Measurements from ENCODE around the gene CIC. TPM values are rescaled to one million over a fixed set of nuclear protein-coding genes. Genes with fewer than 3 reads are reported as not detected.

The CIC gene
- total and polyA plus RNA-seq, 3 experiments from 2014 or later = 2.7 to 60.4 (median 53.9) TPM

DNA sequence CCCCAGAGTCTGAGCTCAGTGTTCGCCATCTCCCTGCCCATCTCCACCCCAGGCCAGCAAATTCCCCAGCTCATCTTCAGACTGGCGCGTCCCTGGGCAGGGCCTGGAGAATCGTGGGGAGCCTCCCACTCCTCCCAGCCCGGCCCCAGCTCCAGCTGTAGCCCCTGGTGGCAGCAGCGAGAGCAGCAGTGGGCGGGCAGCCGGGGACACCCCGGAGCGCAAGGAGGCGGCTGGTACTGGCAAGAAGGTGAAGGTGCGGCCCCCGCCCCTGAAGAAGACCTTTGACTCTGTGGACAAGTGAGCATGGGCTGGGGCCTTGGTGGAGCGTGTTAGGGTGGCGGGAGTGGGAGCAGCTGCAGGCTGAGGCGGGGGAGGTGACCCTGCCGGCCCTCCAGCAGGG lies 24.5 kb downstream of the CIC start:
- no peak overlapping the region for H3K27ac ChIP-seq (ENCODE audit: low read depth, low read length)
- Mint-ChIP-seq H3K27ac (no peak overlapping the region), H3K27me3 (no peaks in the 10 kb centered on the region), H3K4me1 (peaks cover 5 to 13% (median 10%) of the 10 kb centered on the region in 3 donors), H3K9me3 (no peaks in the 10 kb centered on the region), H3K4me3 (no peak overlapping the region), H3K36me3 (peaks cover 0 to 65% (median 2%) of the 10 kb centered on the region in 3 donors)
- no peak overlapping the region for H3K4me3 ChIP-seq (ENCODE audit: low read length)
- no peak for DNase-seq
- ChIA-PET CTCF (interaction anchor here (0.6 to 2.2 kb wide), 4 partner anchors 12 to 182 kb away, joined by 3 to 6 read pairs (median 4); no protein-coding TSS in a partner anchor), POLR2A (no interaction called here)
- no peaks in the 10 kb centered on the region for H3K27me3 ChIP-seq (ENCODE audit: insufficient read depth, low read length, poor library complexity, severe bottlenecking)
- no peaks in the 10 kb centered on the region for H3K4me1 ChIP-seq (ENCODE audit: insufficient read depth, low read length)
- no peaks in the 10 kb centered on the region for H3K9me3 ChIP-seq (ENCODE audit: low read length)
- peaks cover 11% of the 10 kb centered on the region for H3K36me3 ChIP-seq (ENCODE audit: insufficient read depth, low read length)

DNA sequence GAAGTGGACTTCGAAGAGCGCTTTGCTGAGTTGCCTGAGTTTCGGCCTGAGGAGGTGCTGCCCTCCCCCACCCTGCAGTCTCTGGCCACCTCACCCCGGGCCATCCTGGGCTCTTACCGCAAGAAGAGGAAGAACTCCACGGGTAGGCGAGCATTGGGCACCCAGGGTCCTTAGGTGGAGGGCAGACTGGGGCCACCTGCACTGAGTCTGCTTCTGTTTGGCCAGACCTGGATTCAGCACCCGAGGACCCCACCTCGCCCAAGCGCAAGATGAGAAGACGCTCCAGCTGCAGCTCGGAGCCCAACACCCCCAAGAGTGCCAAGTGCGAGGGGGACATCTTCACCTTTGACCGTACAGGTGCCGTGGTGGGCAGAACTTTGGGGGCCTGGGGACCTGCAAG lies 24.9 kb downstream of the CIC start:
- H3K27me3 Mint-ChIP-seq = no peaks in the 10 kb centered on the region
- H3K4me3 Mint-ChIP-seq = no peak overlapping the region
- no peaks in the 10 kb centered on the region for H3K27me3 ChIP-seq (ENCODE audit: insufficient read depth, low read length, poor library complexity, severe bottlenecking)
- H3K9me3 ChIP-seq (ENCODE audit: low read length) = no peaks in the 10 kb centered on the region
- peaks cover 0 to 61% (median 2%) of the 10 kb centered on the region in 3 donors for H3K36me3 Mint-ChIP-seq
- CTCF ChIA-PET = interaction anchor here (0.6 to 2.9 kb wide), 5 partner anchors 12 to 183 kb away, joined by 3 to 16 read pairs (median 4); partner anchors contain the start of gene POU2F2
- no peaks in the 10 kb centered on the region for H3K4me1 ChIP-seq (ENCODE audit: insufficient read depth, low read length)
- DNase-seq = no peak
- H3K4me1 Mint-ChIP-seq = peaks cover 5 to 13% (median 10%) of the 10 kb centered on the region in 3 donors
- no peak overlapping the region for H3K27ac Mint-ChIP-seq
- H3K27ac ChIP-seq (ENCODE audit: low read depth, low read length) = no peak overlapping the region
- POLR2A ChIA-PET = interaction anchor here (0.7 kb wide), 1 partner anchor 126 kb away, joined by 4 read pairs; no protein-coding TSS in a partner anchor
- no peaks in the 10 kb centered on the region for H3K9me3 Mint-ChIP-seq
- no peak overlapping the region for H3K4me3 ChIP-seq (ENCODE audit: low read length)
- peaks cover 8% of the 10 kb centered on the region for H3K36me3 ChIP-seq (ENCODE audit: insufficient read depth, low read length)

GRCh38 chr19:42294471-42295137 lies 25.6 kb downstream of the CIC start:
- Histone ChIP-seq H3K9me3 (ENCODE audit: low read length) (no peaks in the 10 kb centered on the region), H3K36me3 (ENCODE audit: insufficient read depth, low read length) (peaks cover 4% of the 10 kb centered on the region), H3K27ac (ENCODE audit: low read depth, low read length) (no peak overlapping the region), H3K4me3 (ENCODE audit: low read length) (no peak overlapping the region), H3K27me3 (ENCODE audit: insufficient read depth, low read length, poor library complexity, severe bottlenecking) (no peaks in the 10 kb centered on the region), H3K4me1 (ENCODE audit: insufficient read depth, low read length) (no peaks in the 10 kb centered on the region)
- Mint-ChIP-seq H3K27ac (no peak overlapping the region), H3K4me1 (peaks cover 5 to 13% (median 10%) of the 10 kb centered on the region in 3 donors), H3K4me3 (peak overlapping the region in 2 of 7 donors; percentile 10 to 36), H3K9me3 (no peaks in the 10 kb centered on the region), H3K27me3 (no peaks in the 10 kb centered on the region), H3K36me3 (peaks cover 0 to 55% (median 2%) of the 10 kb centered on the region in 3 donors)
- ChIA-PET CTCF (interaction anchor here (1.0 to 2.9 kb wide), 3 partner anchors 14 to 162 kb away, joined by 3 to 16 read pairs (median 6); partner anchors contain the start of genes GSK3A and POU2F2), POLR2A (interaction anchor here (0.7 to 1.1 kb wide), 2 partner anchors 127 to 162 kb away, joined by 3 to 4 read pairs; partner anchors contain the start of gene POU2F2)
- no peak for DNase-seq

DNA sequence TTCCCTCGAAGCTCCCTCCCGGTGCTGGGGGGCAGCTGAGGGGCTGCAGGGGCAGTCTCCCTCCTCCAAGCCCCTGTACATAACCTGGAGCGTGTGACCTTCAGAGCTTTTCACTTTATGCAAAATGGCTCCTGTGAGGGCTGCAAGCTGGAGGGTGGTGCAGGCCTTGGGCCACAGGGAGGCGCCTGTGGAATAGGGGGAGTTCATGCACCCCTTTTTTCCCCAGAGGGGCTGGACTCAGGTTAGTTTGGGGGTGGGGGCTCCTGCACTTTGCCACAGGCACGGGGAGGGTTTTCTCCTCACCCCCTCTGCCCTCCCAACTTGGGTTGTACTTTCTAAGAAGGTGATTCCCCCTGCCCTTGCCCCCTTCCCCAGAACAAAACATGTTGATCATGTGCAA lies 26.3 kb downstream of the CIC start:
- Histone ChIP-seq H3K4me1 (ENCODE audit: insufficient read depth, low read length) (no peaks in the 10 kb centered on the region), H3K27ac (ENCODE audit: low read depth, low read length) (no peak overlapping the region), H3K9me3 (ENCODE audit: low read length) (no peaks in the 10 kb centered on the region), H3K4me3 (ENCODE audit: low read length) (no peak overlapping the region), H3K36me3 (ENCODE audit: insufficient read depth, low read length) (no peaks in the 10 kb centered on the region), H3K27me3 (ENCODE audit: insufficient read depth, low read length, poor library complexity, severe bottlenecking) (no peaks in the 10 kb centered on the region)
- Mint-ChIP-seq H3K27ac (peak overlapping the region in 4 of 8 donors; percentile 6 to 61 (median 44)), H3K9me3 (no peaks in the 10 kb centered on the region), H3K27me3 (no peaks in the 10 kb centered on the region), H3K36me3 (peaks cover 0 to 51% (median 2%) of the 10 kb centered on the region in 3 donors), H3K4me3 (no peak overlapping the region), H3K4me1 (peaks cover 5 to 16% (median 10%) of the 10 kb centered on the region in 3 donors)
- no peak for DNase-seq
- ChIA-PET POLR2A (interaction anchor here (1.1 kb wide), 1 partner anchor 163 kb away, joined by 3 read pairs; the partner anchor contains the start of gene POU2F2), CTCF (interaction anchor here (0.7 to 2.9 kb wide), 5 partner anchors 13 to 185 kb away, joined by 3 to 16 read pairs (median 5); partner anchors contain the start of genes GSK3A and POU2F2)

- peak overlapping the region in 5 of 8 donors; percentile 55 to 70 (median 61) for H3K27ac Mint-ChIP-seq
- H3K36me3 Mint-ChIP-seq = peaks cover 0 to 47% (median 2%) of the 10 kb centered on the region in 3 donors
- Histone ChIP-seq H3K4me1 (ENCODE audit: insufficient read depth, low read length) (no peaks in the 10 kb centered on the region), H3K27me3 (ENCODE audit: insufficient read depth, low read length, poor library complexity, severe bottlenecking) (no peaks in the 10 kb centered on the region), H3K4me3 (ENCODE audit: low read length) (no peak overlapping the region), H3K36me3 (ENCODE audit: insufficient read depth, low read length) (no peaks in the 10 kb centered on the region), H3K9me3 (ENCODE audit: low read length) (no peaks in the 10 kb centered on the region), H3K27ac (ENCODE audit: low read depth, low read length) (no peak overlapping the region)
- no peaks in the 10 kb centered on the region for H3K27me3 Mint-ChIP-seq
- H3K4me3 Mint-ChIP-seq = no peak overlapping the region
- ChIA-PET CTCF (interaction anchor here (0.6 to 2.9 kb wide), 20 partner anchors 10 to 193 kb away, joined by 3 to 16 read pairs (median 4); partner anchors contain the start of genes GSK3A and POU2F2), POLR2A (interaction anchor here (0.9 to 1.1 kb wide), 2 partner anchors 26 to 163 kb away, joined by 3 read pairs; partner anchors contain the start of gene POU2F2)
- DNase-seq = peak; percentile 77 to 92 (median 85)
- peaks cover 5 to 17% (median 10%) of the 10 kb centered on the region in 3 donors for H3K4me1 Mint-ChIP-seq
- no peaks in the 10 kb centered on the region for H3K9me3 Mint-ChIP-seq
These were observed 26.9 kb downstream of the CIC start for GRCh38 chr19:42295831-42296525.

DNA sequence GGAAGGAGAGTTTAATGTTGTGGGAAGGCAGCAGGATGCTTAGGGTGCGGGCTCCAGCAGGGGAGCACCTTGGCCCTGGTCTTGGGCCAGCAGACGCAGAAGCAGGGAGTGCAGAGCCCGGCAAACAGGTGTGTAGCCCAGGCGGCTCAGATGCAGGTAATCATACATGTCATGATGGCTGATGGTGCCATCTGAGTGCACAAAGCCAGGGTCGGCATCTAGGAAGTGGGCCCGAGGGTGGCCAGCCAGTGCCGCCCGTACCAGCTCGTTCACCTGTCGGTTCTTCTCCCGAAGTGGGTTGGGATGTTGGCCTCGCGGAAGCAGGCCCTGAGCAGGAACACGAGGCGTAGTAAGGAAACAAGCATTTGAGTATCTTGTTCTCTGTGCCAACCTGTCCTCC lies 28.0 kb downstream of the CIC start:
- Histone ChIP-seq H3K27ac (ENCODE audit: low read depth, low read length) (no peak overlapping the region), H3K4me1 (ENCODE audit: insufficient read depth, low read length) (peaks cover 5% of the 10 kb centered on the region), H3K36me3 (ENCODE audit: insufficient read depth, low read length) (no peaks in the 10 kb centered on the region), H3K9me3 (ENCODE audit: low read length) (no peaks in the 10 kb centered on the region), H3K27me3 (ENCODE audit: insufficient read depth, low read length, poor library complexity, severe bottlenecking) (no peaks in the 10 kb centered on the region), H3K4me3 (ENCODE audit: low read length) (no peak overlapping the region)
- no peaks in the 10 kb centered on the region for H3K27me3 Mint-ChIP-seq
- peak overlapping the region in 2 of 8 donors; percentile 61 to 66 for H3K27ac Mint-ChIP-seq
- H3K9me3 Mint-ChIP-seq = no peaks in the 10 kb centered on the region
- peaks cover 0 to 37% (median 2%) of the 10 kb centered on the region in 3 donors for H3K36me3 Mint-ChIP-seq
- no peak overlapping the region for H3K4me3 Mint-ChIP-seq
- no peak for DNase-seq
- ChIA-PET POLR2A (no interaction called here), CTCF (interaction anchor here (0.9 to 2.1 kb wide), 7 partner anchors 18 to 195 kb away, joined by 3 to 10 read pairs (median 6); no protein-coding TSS in a partner anchor)
- H3K4me1 Mint-ChIP-seq = peaks cover 11 to 20% (median 15%) of the 10 kb centered on the region in 3 donors

GRCh38 chr19:42301646-42302203 lies 32.7 kb downstream of the CIC start, which contains the start of gene PRR19:
TSS of gene PRR19 (plus strand) at chr19:42302132. CDS start at chr19:42309585, 7,453 bp downstream.
- Histone ChIP-seq H3K9me3 (ENCODE audit: low read length) (no peaks in the 10 kb centered on the region), H3K27me3 (ENCODE audit: insufficient read depth, low read length, poor library complexity, severe bottlenecking) (no peaks in the 10 kb centered on the region), H3K36me3 (ENCODE audit: insufficient read depth, low read length) (no peaks in the 10 kb centered on the region), H3K4me1 (ENCODE audit: insufficient read depth, low read length) (peaks cover 16% of the 10 kb centered on the region), H3K27ac (ENCODE audit: low read depth, low read length) (peak within 1 kb of the TSS; percentile 43), H3K4me3 (ENCODE audit: low read length) (peak within 1 kb of the TSS; percentile 79)
- Mint-ChIP-seq H3K9me3 (no peaks in the 10 kb centered on the region), H3K27ac (peak within 1 kb of the TSS; percentile 57 to 93 (median 78)), H3K36me3 (peaks cover 0 to 6% (median 0%) of the 10 kb centered on the region in 3 donors), H3K4me1 (peaks cover 19 to 31% (median 25%) of the 10 kb centered on the region in 3 donors), H3K27me3 (no peaks in the 10 kb centered on the region), H3K4me3 (peak within 1 kb of the TSS; percentile 88 to 93 (median 90))
- POLR2A ChIA-PET = interaction anchor here (1.0 kb wide), 1 partner anchor 57 kb away, joined by 3 read pairs; no protein-coding TSS in a partner anchor
- CTCF ChIA-PET = interaction anchor here (0.6 to 1.6 kb wide), 5 partner anchors 20 to 193 kb away, joined by 3 to 4 read pairs (median 3); partner anchors contain the start of genes GSK3A and POU2F2
- DNase-seq = no peak

Data from CD8-positive, alpha-beta memory T cell (primary cell).